Measurements from ENCODE around the gene MARCHF2. TPM values are rescaled to one million over a fixed set of nuclear protein-coding genes. Genes with fewer than 3 reads are reported as not detected.

Gene MARCHF2
- total and polyA plus RNA-seq, 9 of the 15 experiments (the other 6 are each of a cell fraction or from before 2014, with no cell fraction given) = 0.39 to 6.4 (median 2.2) TPM

- FAIRE-seq (no peak), DNase-seq (ENCODE audit: extremely low read depth in 1 of 4, low spot score in 3 of 4) (no peak), ATAC-seq (no peak)
- H3K9me3 ChIP-seq (replicated peaks; ENCODE audit: control insufficient read depth, insufficient read depth, low read depth, low read length) = no peaks in the 10 kb centered on the region
- peaks cover 12% of the 10 kb centered on the region for H3K9me1 ChIP-seq (ENCODE audit: control insufficient read depth, insufficient read depth, low read length)
- CTCF ChIA-PET (ENCODE audit: low intra/inter-chr PET ratio) = no interaction called here
- no peak overlapping the region for H3K9ac ChIP-seq (ENCODE audit: insufficient read depth in 1 of 2, low read depth in 2 of 2, low read length in 2 of 2)
- no peak overlapping the region for H3K4me2 ChIP-seq (ENCODE audit: insufficient read depth, low read length)
- in situ Hi-C loops (cut with MboI) (no loop called here), intact Hi-C loops (cut with micrococcal nuclease) (no loop called here)
- no peak overlapping the region for H3K4me3 ChIP-seq
- H3K4me1 ChIP-seq (replicated peaks in 1 of 2; ENCODE audit: control insufficient read depth in 2 of 2, insufficient read depth in 2 of 2, low read length in 2 of 2) = peaks cover 8 to 18% of the 10 kb centered on the region in 2 experiments; a peak in 4 of 5 replicates
- H3K79me2 ChIP-seq (ENCODE audit: control insufficient read depth, insufficient read depth, low read length) = peaks cover 99% of the 10 kb centered on the region
- peaks cover 91% of the 10 kb centered on the region for H3K36me3 ChIP-seq (ENCODE audit: control insufficient read depth, insufficient read depth, low read length)
- H3K27me3 ChIP-seq (ENCODE audit: control insufficient read depth in 2 of 2, insufficient read depth in 2 of 2, low read length in 2 of 2) = no peaks in the 10 kb centered on the region
- peaks cover 85% of the 10 kb centered on the region for H4K20me1 ChIP-seq (replicated peaks; ENCODE audit: control insufficient read depth, insufficient read depth, low read length)
- TF ChIP-seq ZNF347 (CRISPR knock-in tag; IDR thresholded peaks at IDR 0.05; ENCODE audit: low read depth) = no peak
- no peak for TF ChIP-seq KLF1 (tag; IDR thresholded peaks at IDR 0.05)
- no peak overlapping the region for H2AFZ ChIP-seq (ENCODE audit: low read depth, low read length)
- POLR2A ChIA-PET = no interaction called here
- BruUV-seq (replicated peaks) = no TSS peak
- 75% methylated on average over 1 of the region's 1 CpG for WGBS (ENCODE audit: insufficient coverage, low coverage, missing lambda C conversion rate)
- no peak overlapping the region for H3K27ac ChIP-seq (ENCODE audit: extremely low read depth, low read depth, low read length)
Measured at GRCh38 chr19:8454218-8454617, 41.1 kb downstream of the MARCHF2 start.

- Histone ChIP-seq H2AFZ (ENCODE audit: low read depth, low read length) (no peak overlapping the region), H3K9me1 (ENCODE audit: control insufficient read depth, insufficient read depth, low read length) (peaks cover 8% of the 10 kb centered on the region), H3K79me2 (ENCODE audit: control insufficient read depth, insufficient read depth, low read length) (peaks cover 100% of the 10 kb centered on the region), H3K36me3 (ENCODE audit: control insufficient read depth, insufficient read depth, low read length) (peaks cover 94% of the 10 kb centered on the region), H3K27me3 (ENCODE audit: control insufficient read depth in 2 of 2, insufficient read depth in 2 of 2, low read length in 2 of 2) (no peaks in the 10 kb centered on the region), H3K27ac (ENCODE audit: extremely low read depth, low read depth, low read length) (no peak overlapping the region), H3K9me3 (replicated peaks; ENCODE audit: control insufficient read depth, insufficient read depth, low read depth, low read length) (no peaks in the 10 kb centered on the region), H3K4me1 (replicated peaks in 1 of 2; ENCODE audit: control insufficient read depth in 2 of 2, insufficient read depth in 2 of 2, low read length in 2 of 2) (peaks cover 4 to 14% of the 10 kb centered on the region in 2 experiments; a peak in 3 of 5 replicates), H3K4me3 (no peak overlapping the region), H3K9ac (ENCODE audit: insufficient read depth in 1 of 2, low read depth in 2 of 2, low read length in 2 of 2) (no peak overlapping the region), H3K4me2 (ENCODE audit: insufficient read depth, low read length) (no peak overlapping the region), H4K20me1 (replicated peaks; ENCODE audit: control insufficient read depth, insufficient read depth, low read length) (peaks cover 84% of the 10 kb centered on the region)
- ChIA-PET POLR2A (interaction anchor here (1.5 kb wide), 1 partner anchor 37 kb away, joined by 4 read pairs; no protein-coding TSS in a partner anchor), CTCF (ENCODE audit: low intra/inter-chr PET ratio) (no interaction called here)
- 91% methylated on average over 5 of the region's 5 CpGs for WGBS (ENCODE audit: insufficient coverage, low coverage, missing lambda C conversion rate)
- FAIRE-seq (no peak), ATAC-seq (no peak), DNase-seq (ENCODE audit: extremely low read depth in 1 of 4, low spot score in 3 of 4) (no peak)
- no TSS peak for BruUV-seq (replicated peaks)
- in situ Hi-C loops (cut with MboI) = no loop called here
- intact Hi-C loops (cut with micrococcal nuclease) = no loop called here
- TF ChIP-seq ZNF143 (CRISPR knock-in tag; IDR thresholded peaks at IDR 0.05) (no peak), CEBPZ (IDR thresholded peaks at IDR 0.05; ENCODE audit: borderline replicate concordance, low read depth, low read length) (no peak), SMARCA5 (IDR thresholded peaks at IDR 0.05) (no peak), E4F1 (CRISPR knock-in tag; IDR thresholded peaks at IDR 0.05; ENCODE audit: borderline replicate concordance) (no peak), SNAPC5 (CRISPR knock-in tag; IDR thresholded peaks at IDR 0.05) (no peak), HDAC2 (IDR thresholded peaks at IDR 0.05) (no peak)
- TF ChIP-seq, protein P1, sequence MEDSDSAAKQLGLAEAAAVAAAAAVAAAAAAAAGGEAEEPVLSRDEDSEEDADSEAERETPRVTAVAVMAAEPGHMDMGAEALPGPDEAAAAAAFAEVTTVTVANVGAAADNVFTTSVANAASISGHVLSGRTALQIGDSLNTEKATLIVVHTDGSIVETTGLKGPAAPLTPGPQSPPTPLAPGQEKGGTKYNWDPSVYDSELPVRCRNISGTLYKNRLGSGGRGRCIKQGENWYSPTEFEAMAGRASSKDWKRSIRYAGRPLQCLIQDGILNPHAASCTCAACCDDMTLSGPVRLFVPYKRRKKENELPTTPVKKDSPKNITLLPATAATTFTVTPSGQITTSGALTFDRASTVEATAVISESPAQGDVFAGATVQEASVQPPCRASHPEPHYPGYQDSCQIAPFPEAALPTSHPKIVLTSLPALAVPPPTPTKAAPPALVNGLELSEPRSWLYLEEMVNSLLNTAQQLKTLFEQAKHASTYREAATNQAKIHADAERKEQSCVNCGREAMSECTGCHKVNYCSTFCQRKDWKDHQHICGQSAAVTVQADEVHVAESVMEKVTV (CRISPR knock-in tag; IDR thresholded peaks at IDR 0.05) = no peak
Measured at GRCh38 chr19:8455018-8455417, 41.9 kb downstream of the MARCHF2 start.
